HCT116 (cell line): ENCODE measurements around the gene CREG1. TPM values are rescaled to one million over a fixed set of nuclear protein-coding genes. Genes with fewer than 3 reads are reported as not detected.

Experiments used
- ATAC-seq: fragments of 200-7000 bp; cut with Tn5 transposase; 2 replicates; pipeline ENCODE4 v1.9.1; 2020; ENCODE audit warnings: mild to moderate bottlenecking, moderate library complexity
- BruUV-seq: library from RNA; stranded (reverse); fragments of 400-500 nt; replicated peaks from 2 replicates; lab custom pipeline; 2021; lab: Mats Ljungman, UMichigan
- CTCF ChIA-PET: fragments of 300-600 bp; sonication (Branson Sonifier 250); formaldehyde crosslinking; loops from one replicate; lab custom pipeline; 2021; ENCODE audit warnings: antibody characterized with exemption; lab: Charles Lee
- POLR2A ChIA-PET: fragments of 300-600, 350-600 bp; sonication (Branson Sonifier 250); formaldehyde crosslinking; loops from one replicate; lab custom pipeline; 2021; ENCODE audit warnings: antibody characterized with exemption; lab: Charles Lee
- RAD21 ChIA-PET, 2 experiments: fragments of 300-600 bp; sonication (Branson Sonifier 250); formaldehyde crosslinking; loops; one replicate each; lab custom pipeline; 2023; ENCODE audit warnings: low total read pairs in 2 of 2; ENCODE audit not compliant: uncharacterized antibody in 2 of 2, unreplicated experiment in 2 of 2, low non-redundant PET in 1 of 2; lab: Charles Lee
- DNase-seq: peaks from one replicate; pipeline ENCODE4 v3.0.0-alpha.2; 2010; ENCODE audit warnings: low read depth, low spot score
- H2AFZ ChIP-seq: fragments of 200-600 bp; shearing (Covaris generic), sonication (generic); 2 replicates; pipeline ENCODE4 v1.6.1; 2017; ENCODE audit warnings: low read depth, mixed run types, mixed read lengths, antibody characterized with exemption, low read length; ENCODE audit not compliant: poor library complexity, severe bottlenecking
- H3K27ac ChIP-seq: 2 replicates; pipeline ENCODE4 v1.5.1; 2012; ENCODE audit warnings: low read depth, low read length
- H3K27me3 ChIP-seq: fragments of 200-600 bp; sonication (generic); 2 replicates; pipeline ENCODE4 v1.6.1; 2016; ENCODE audit warnings: mixed run types, low read length, mixed read lengths; ENCODE audit not compliant: insufficient read depth
- H3K36me3 ChIP-seq, 2 experiments: fragments of 200-500 bp in 1 of 2; fragments of 200-600 bp in 1 of 2; sonication (Bioruptor generic) in 1 of 2; sonication (generic) in 1 of 2; 2 replicates each; pipeline versions ENCODE4 v1.5.1 to v1.6.1; 2014 to 2016; ENCODE audit warnings: low read length in 2 of 2, inconsistent platforms in 1 of 2, mixed read lengths in 1 of 2, mixed run types in 1 of 2; ENCODE audit not compliant: insufficient read depth in 2 of 2, control insufficient read depth in 1 of 2
- H3K4me1 ChIP-seq, 2 experiments: fragments of 200-600 bp in 1 of 2; sonication (generic) in 1 of 2; 2 replicates each; pipeline versions ENCODE4 v1.5.1 to v1.6.1; 2012 to 2017; ENCODE audit warnings: low read length in 2 of 2, inconsistent platforms in 1 of 2, mild to moderate bottlenecking in 1 of 2, mixed read lengths in 1 of 2, mixed run types in 1 of 2, moderate library complexity in 1 of 2; ENCODE audit not compliant: insufficient read depth in 2 of 2, control insufficient read depth in 1 of 2
- H3K4me2 ChIP-seq: fragments of 200-600 bp; sonication (generic); 2 replicates; pipeline ENCODE4 v1.6.1; 2017; ENCODE audit warnings: mixed run types, low read length, mixed read lengths
- H3K4me3 ChIP-seq, 2 experiments: fragments of 200-600 bp in 1 of 2; sonication (generic) in 1 of 2; replicated peaks in 1 of 2; 2 replicates each; pipeline ENCODE4 v1.5.1; 2011 to 2016; ENCODE audit warnings: low read length in 2 of 2, control low read depth in 1 of 2, low read depth in 1 of 2, mild to moderate bottlenecking in 1 of 2, mixed read lengths in 1 of 2, mixed run types in 1 of 2
- H3K79me2 ChIP-seq: fragments of 200-600 bp; sonication (generic); 2 replicates; pipeline ENCODE4 v1.6.1; 2017; ENCODE audit warnings: mild to moderate bottlenecking, mixed run types, low read length, moderate library complexity, mixed read lengths; ENCODE audit not compliant: insufficient read depth
- H3K9ac ChIP-seq: fragments of 200-600 bp; sonication (generic); 2 replicates; pipeline ENCODE4 v1.6.1; 2016; ENCODE audit warnings: low read length, mixed read lengths
- H3K9me2 ChIP-seq: fragments of 200-600 bp; sonication (generic), shearing (Covaris generic); 2 replicates; pipeline ENCODE4 v1.6.1; 2017; ENCODE audit warnings: mixed run types, mild to moderate bottlenecking, moderate library complexity; ENCODE audit not compliant: insufficient read depth
- H3K9me3 ChIP-seq, 2 experiments: fragments of 200-500 bp in 1 of 2; fragments of 200-600 bp in 1 of 2; sonication (Bioruptor generic) in 1 of 2; sonication (generic) in 1 of 2; 2 replicates each; pipeline ENCODE4 v1.6.1; 2014 to 2017; ENCODE audit warnings: low read length in 2 of 2, mixed read lengths in 2 of 2, inconsistent platforms in 1 of 2, low read depth in 1 of 2, mild to moderate bottlenecking in 1 of 2, mixed run types in 1 of 2, moderate library complexity in 1 of 2; ENCODE audit not compliant: control insufficient read depth in 1 of 2, insufficient read depth in 1 of 2
- H4K20me1 ChIP-seq: fragments of 200-600 bp; sonication (generic), shearing (Covaris generic); 2 replicates; pipeline ENCODE4 v1.6.1; 2017; ENCODE audit warnings: mixed run types, mild to moderate bottlenecking, moderate library complexity; ENCODE audit not compliant: insufficient read depth
- ATF3 ChIP-seq: IDR thresholded peaks from 2 replicates; pipeline ENCODE4 v1.6.1; 2012
- CBX3 ChIP-seq: IDR thresholded peaks from 2 replicates; pipeline ENCODE4 v1.6.1; 2012; ENCODE audit warnings: low read depth
- CEBPB ChIP-seq: IDR thresholded peaks from 2 replicates; pipeline ENCODE4 v1.6.1; 2012; ENCODE audit warnings: low read depth
- ELF1 ChIP-seq: IDR thresholded peaks from 2 replicates; pipeline ENCODE4 v1.6.1; 2012; ENCODE audit warnings: low read depth, borderline replicate concordance
- EZH2 ChIP-seq: fragments of 200-600 bp; sonication (generic); IDR thresholded peaks from 2 replicates; pipeline ENCODE4 v1.6.1; 2017; ENCODE audit warnings: antibody characterized with exemption, mixed run types
- EZH2phosphoT487 ChIP-seq: fragments of 200-600 bp; IDR thresholded peaks from 2 replicates; pipeline ENCODE4 v1.6.1; 2018; ENCODE audit warnings: antibody characterized with exemption, borderline replicate concordance
- FOSL1 ChIP-seq: IDR thresholded peaks from 2 replicates; pipeline ENCODE4 v1.6.1; 2012; ENCODE audit warnings: low read depth
- POLR2A ChIP-seq: IDR thresholded peaks from 2 replicates; pipeline ENCODE4 v1.7.0; 2011; ENCODE audit warnings: borderline replicate concordance; ENCODE audit not compliant: insufficient read depth, insufficient read length; ENCODE audit errors: extremely low read depth
- POLR2AphosphoS5 ChIP-seq: IDR thresholded peaks from 2 replicates; pipeline ENCODE4 v1.6.1; 2011; ENCODE audit warnings: mild to moderate bottlenecking, low read depth, low read length, moderate library complexity
- RAD21 ChIP-seq: IDR thresholded peaks from 2 replicates; pipeline ENCODE4 v1.6.1; 2012; ENCODE audit warnings: low read depth, mild to moderate bottlenecking
- SIN3A ChIP-seq: IDR thresholded peaks from 2 replicates; pipeline ENCODE4 v1.6.1; 2012; ENCODE audit warnings: low read depth
- SRF ChIP-seq: IDR thresholded peaks from 2 replicates; pipeline ENCODE4 v1.6.1; 2012; ENCODE audit warnings: low read depth
- TCF7L2 ChIP-seq: IDR thresholded peaks from 2 replicates; pipeline ENCODE4 v1.7.0; 2011; ENCODE audit warnings: borderline replicate concordance, inconsistent platforms; ENCODE audit not compliant: insufficient read depth, insufficient read length; ENCODE audit errors: extremely low read depth
- YY1 ChIP-seq: IDR thresholded peaks from 2 replicates; pipeline ENCODE4 v1.6.1; 2011; ENCODE audit warnings: low read length, low read depth, moderate library complexity, mild to moderate bottlenecking; ENCODE audit not compliant: insufficient replicate concordance; ENCODE audit errors: extremely low read depth
- intact Hi-C: fragments of 100-400 bp; cut with micrococcal nuclease; formaldehyde crosslinking; loops from 2 replicates; pipeline ENCODE4 v1.10.0; 2022
- total RNA-seq: library from RNA; stranded (reverse); gene quantifications from one replicate; pipeline ENCODE4 v1.2.1, GENCODE V29; 2021; ENCODE audit not compliant: unreplicated experiment
- TF ChIP-seq, protein P1 (sequence below): IDR thresholded peaks from 2 replicates; pipeline ENCODE4 v1.6.1; 2012; ENCODE audit warnings: low read depth
- TF ChIP-seq, protein P2 (sequence below): IDR thresholded peaks from 2 replicates; pipeline ENCODE4 v1.6.1; 2012

Gene CREG1
- total RNA-seq, 1 experiment from 2014 or later: 55.7 TPM

GRCh38 chr1:167507719-167508118 lies 45.8 kb downstream of the CREG1 start:
- 0 out of 2 replicates have a peak, but pooled peaks cover 2% of the 10 kb centered on the region for H3K27me3 ChIP-seq
- no peak overlapping the region for H3K4me2 ChIP-seq
- no peaks in the 10 kb centered on the region for H3K4me1 ChIP-seq
- intact Hi-C loops: no loop called here
- no peaks in the 10 kb centered on the region for H3K9me3 ChIP-seq
- no peaks in the 10 kb centered on the region for H3K79me2 ChIP-seq
- BruUV-seq: no TSS peak
- ChIA-PET RAD21 (no interaction called here), CTCF (no interaction called here), POLR2A (no interaction called here)
- H2AFZ ChIP-seq: no peak overlapping the region
- H4K20me1 ChIP-seq: no peaks in the 10 kb centered on the region
- no peak overlapping the region for H3K9ac ChIP-seq
- H3K4me3 ChIP-seq: no peak overlapping the region
- ATAC-seq: no peak
- no peaks in the 10 kb centered on the region for H3K9me2 ChIP-seq
- no peaks in the 10 kb centered on the region for H3K36me3 ChIP-seq
- no peak for DNase-seq
- no peak overlapping the region for H3K27ac ChIP-seq
- TF ChIP-seq ELF1: no peak
- TF ChIP-seq RAD21: no peak
- TF ChIP-seq, protein P1, sequence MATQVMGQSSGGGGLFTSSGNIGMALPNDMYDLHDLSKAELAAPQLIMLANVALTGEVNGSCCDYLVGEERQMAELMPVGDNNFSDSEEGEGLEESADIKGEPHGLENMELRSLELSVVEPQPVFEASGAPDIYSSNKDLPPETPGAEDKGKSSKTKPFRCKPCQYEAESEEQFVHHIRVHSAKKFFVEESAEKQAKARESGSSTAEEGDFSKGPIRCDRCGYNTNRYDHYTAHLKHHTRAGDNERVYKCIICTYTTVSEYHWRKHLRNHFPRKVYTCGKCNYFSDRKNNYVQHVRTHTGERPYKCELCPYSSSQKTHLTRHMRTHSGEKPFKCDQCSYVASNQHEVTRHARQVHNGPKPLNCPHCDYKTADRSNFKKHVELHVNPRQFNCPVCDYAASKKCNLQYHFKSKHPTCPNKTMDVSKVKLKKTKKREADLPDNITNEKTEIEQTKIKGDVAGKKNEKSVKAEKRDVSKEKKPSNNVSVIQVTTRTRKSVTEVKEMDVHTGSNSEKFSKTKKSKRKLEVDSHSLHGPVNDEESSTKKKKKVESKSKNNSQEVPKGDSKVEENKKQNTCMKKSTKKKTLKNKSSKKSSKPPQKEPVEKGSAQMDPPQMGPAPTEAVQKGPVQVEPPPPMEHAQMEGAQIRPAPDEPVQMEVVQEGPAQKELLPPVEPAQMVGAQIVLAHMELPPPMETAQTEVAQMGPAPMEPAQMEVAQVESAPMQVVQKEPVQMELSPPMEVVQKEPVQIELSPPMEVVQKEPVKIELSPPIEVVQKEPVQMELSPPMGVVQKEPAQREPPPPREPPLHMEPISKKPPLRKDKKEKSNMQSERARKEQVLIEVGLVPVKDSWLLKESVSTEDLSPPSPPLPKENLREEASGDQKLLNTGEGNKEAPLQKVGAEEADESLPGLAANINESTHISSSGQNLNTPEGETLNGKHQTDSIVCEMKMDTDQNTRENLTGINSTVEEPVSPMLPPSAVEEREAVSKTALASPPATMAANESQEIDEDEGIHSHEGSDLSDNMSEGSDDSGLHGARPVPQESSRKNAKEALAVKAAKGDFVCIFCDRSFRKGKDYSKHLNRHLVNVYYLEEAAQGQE: no peak
- TF ChIP-seq POLR2A: no peak
- no peak for TF ChIP-seq TCF7L2
- no peak for TF ChIP-seq CBX3
- no peak for TF ChIP-seq POLR2AphosphoS5
- no peak for TF ChIP-seq EZH2
- TF ChIP-seq EZH2phosphoT487: no peak
- TF ChIP-seq SIN3A: no peak
- no peak for TF ChIP-seq FOSL1
- TF ChIP-seq SRF: no peak
- no peak for TF ChIP-seq YY1
- TF ChIP-seq CEBPB: no peak
- TF ChIP-seq ATF3: no peak
- TF ChIP-seq, protein P2, sequence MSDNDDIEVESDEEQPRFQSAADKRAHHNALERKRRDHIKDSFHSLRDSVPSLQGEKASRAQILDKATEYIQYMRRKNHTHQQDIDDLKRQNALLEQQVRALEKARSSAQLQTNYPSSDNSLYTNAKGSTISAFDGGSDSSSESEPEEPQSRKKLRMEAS: no peak
